Caco-2 (cell line): ENCODE data around the gene RIPOR2. TPM values are rescaled to one million over a fixed set of nuclear protein-coding genes. Genes with fewer than 3 reads are reported as not detected.

ENCODE experiments used
- BruUV-seq: library from RNA; stranded (reverse); fragments of 400-500 nt; replicated peaks from 2 replicates; lab custom pipeline; 2021; lab: Mats Ljungman, UMichigan
- CTCF ChIA-PET: fragments of 300-600 bp; sonication (Branson Sonifier 250); formaldehyde crosslinking; loops from one replicate; lab custom pipeline; 2022; ENCODE audit warnings: antibody characterized with exemption; lab: Charles Lee
- POLR2A ChIA-PET: fragments of 300-600 bp; sonication (Branson Sonifier 250); formaldehyde crosslinking; loops from one replicate; lab custom pipeline; 2022; ENCODE audit warnings: antibody characterized with exemption; lab: Charles Lee
- DNase-seq, 2 experiments: peaks; one replicate each; pipeline versions ENCODE4 v3.0.0 to v3.0.0-alpha.2; 2020 to 2022
- H3K27me3 ChIP-seq: replicated peaks from 2 replicates; pipeline ENCODE4 v1.6.0; 2011; ENCODE audit warnings: low read length; ENCODE audit not compliant: control insufficient read depth, insufficient read depth
- H3K36me3 ChIP-seq: 2 replicates; pipeline ENCODE4 v1.5.1; 2011; ENCODE audit warnings: low read length; ENCODE audit not compliant: control insufficient read depth, insufficient read depth
- H3K4me1 ChIP-seq: fragments of 250-450 bp; sonication (Bioruptor Pico); 2 replicates; pipeline ENCODE4 v1.5.1; 2020; ENCODE audit warnings: mild to moderate bottlenecking
- H3K4me3 ChIP-seq: 2 replicates; pipeline ENCODE4 v1.5.1; 2011; ENCODE audit warnings: low read depth, mild to moderate bottlenecking, control low read depth, low read length
- H3K9me3 ChIP-seq: fragments of 250-450 bp; sonication (Bioruptor Pico); 2 replicates; pipeline ENCODE4 v1.5.1; 2020; ENCODE audit warnings: mild to moderate bottlenecking, moderate library complexity
- H3K27ac Mint-ChIP-seq: one replicate; pipeline ENCODE4 v1.8.0; 2022; ENCODE audit warnings: mixed read lengths; ENCODE audit not compliant: unreplicated experiment
- H3K27me3 Mint-ChIP-seq: one replicate; pipeline ENCODE4 v1.8.0; 2022; ENCODE audit warnings: mixed read lengths; ENCODE audit not compliant: insufficient read depth, unreplicated experiment
- H3K36me3 Mint-ChIP-seq: one replicate; pipeline ENCODE4 v1.8.0; 2022; ENCODE audit warnings: mild to moderate bottlenecking, mixed read lengths; ENCODE audit not compliant: insufficient read depth, unreplicated experiment
- H3K4me1 Mint-ChIP-seq: one replicate; pipeline ENCODE4 v1.8.0; 2022; ENCODE audit warnings: low read depth, mixed read lengths; ENCODE audit not compliant: unreplicated experiment
- H3K4me3 Mint-ChIP-seq: one replicate; pipeline ENCODE4 v1.8.0; 2022; ENCODE audit warnings: mild to moderate bottlenecking, moderate library complexity, mixed read lengths; ENCODE audit not compliant: unreplicated experiment
- H3K9me3 Mint-ChIP-seq: one replicate; pipeline ENCODE4 v1.8.0; 2022; ENCODE audit warnings: mixed read lengths; ENCODE audit not compliant: unreplicated experiment
- CTCF ChIP-seq, 2 experiments: fragments of 200-600 bp in 1 of 2; IDR thresholded peaks; 1 replicate in 1 of 2; 2 replicates in 1 of 2; pipeline versions ENCODE4 v1.5.1 to v1.8.0; 2011 to 2022; ENCODE audit warnings: antibody characterized with exemption in 1 of 2, control low read depth in 1 of 2, inconsistent platforms in 1 of 2, low read depth in 1 of 2, low read length in 1 of 2, mild to moderate bottlenecking in 1 of 2, moderate library complexity in 1 of 2; ENCODE audit not compliant: insufficient read depth in 1 of 2, severe bottlenecking in 1 of 2, unreplicated experiment in 1 of 2
- intact Hi-C: fragments of 100-400 bp; cut with micrococcal nuclease; formaldehyde crosslinking; loops from one replicate; pipeline ENCODE4 v1.10.0; 2022; ENCODE audit not compliant: unreplicated experiment
- total RNA-seq: library from RNA; stranded (reverse); gene quantifications from 2 replicates; pipeline ENCODE4 v1.2.3, GENCODE V29; 2022

RIPOR2 gene
- total RNA-seq, 1 experiment from 2014 or later, result 0.64 TPM

DNA sequence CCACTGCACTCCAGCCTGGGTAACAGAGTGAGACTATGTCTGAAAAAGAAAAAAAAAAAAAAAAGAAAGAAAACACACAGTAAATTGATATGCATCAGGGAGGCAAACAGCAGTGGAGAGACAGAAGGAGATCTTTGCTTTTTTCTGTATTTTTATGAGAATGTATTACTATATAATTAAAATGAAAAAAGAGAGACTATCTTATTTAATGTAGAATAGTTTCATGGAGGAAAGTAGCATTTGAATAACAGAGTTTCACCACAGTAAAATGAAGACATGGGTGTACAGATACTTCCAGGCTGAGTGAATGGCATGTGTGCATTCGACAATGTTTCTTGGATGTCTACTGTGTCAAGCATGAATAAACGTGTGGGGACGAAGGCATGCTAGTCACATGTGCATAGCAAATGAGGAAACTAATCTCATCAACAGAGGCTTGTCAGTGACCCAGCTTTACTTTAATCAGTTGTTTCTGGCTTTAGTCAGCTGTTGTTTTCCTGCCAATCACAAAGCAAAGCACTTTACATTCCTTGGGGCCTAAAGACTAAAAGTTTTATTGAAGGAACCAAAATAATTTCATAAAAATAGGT, 81.6 kb downstream of the RIPOR2 start:
- Mint-ChIP-seq H3K27ac (no peak overlapping the region), H3K4me1 (no peaks in the 10 kb centered on the region), H3K4me3 (no peak overlapping the region), H3K27me3 (no peaks in the 10 kb centered on the region), H3K9me3 (no peaks in the 10 kb centered on the region), H3K36me3 (no peaks in the 10 kb centered on the region)
- Histone ChIP-seq H3K4me1 (no peaks in the 10 kb centered on the region), H3K9me3 (no peaks in the 10 kb centered on the region), H3K27me3 (no peaks in the 10 kb centered on the region), H3K36me3 (no peaks in the 10 kb centered on the region), H3K4me3 (no peak overlapping the region)
- no TSS peak for BruUV-seq
- no peak for TF ChIP-seq CTCF (IDR thresholded peaks at IDR 0.05; ENCODE audit: insufficient read depth in 1 of 2, low read depth in 1 of 2, low read length in 1 of 2, severe bottlenecking in 1 of 2, unreplicated experiment in 1 of 2)
- DNase-seq, result no peak
- intact Hi-C loops, result no loop called here
- POLR2A ChIA-PET, result no interaction called here
- CTCF ChIA-PET, result no interaction called here

- DNase-seq, result no peak
- no peak overlapping the region for H3K4me3 Mint-ChIP-seq
- no TSS peak for BruUV-seq
- intact Hi-C loops, result no loop called here
- no peaks in the 10 kb centered on the region for H3K36me3 Mint-ChIP-seq
- CTCF ChIA-PET, result interaction anchor here (1.2 kb wide), 1 partner anchor 167 kb away, joined by 4 read pairs; no protein-coding TSS in a partner anchor
- Histone ChIP-seq H3K36me3 (no peaks in the 10 kb centered on the region), H3K4me3 (no peak overlapping the region), H3K4me1 (no peaks in the 10 kb centered on the region), H3K27me3 (no peaks in the 10 kb centered on the region), H3K9me3 (no peaks in the 10 kb centered on the region)
- POLR2A ChIA-PET, result interaction anchor here (0.6 kb wide), 1 partner anchor 131 kb away, joined by 4 read pairs; no protein-coding TSS in a partner anchor
- H3K4me1 Mint-ChIP-seq, result no peaks in the 10 kb centered on the region
- no peak for TF ChIP-seq CTCF (IDR thresholded peaks at IDR 0.05; ENCODE audit: insufficient read depth in 1 of 2, low read depth in 1 of 2, low read length in 1 of 2, severe bottlenecking in 1 of 2, unreplicated experiment in 1 of 2)
- peaks cover 4% of the 10 kb centered on the region for H3K27me3 Mint-ChIP-seq
- no peaks in the 10 kb centered on the region for H3K9me3 Mint-ChIP-seq
- no peak overlapping the region for H3K27ac Mint-ChIP-seq
These were observed 84.7 kb downstream of the RIPOR2 start for GRCh38 chr6:24851086-24851485.

- no peak overlapping the region for H3K27ac Mint-ChIP-seq
- TF ChIP-seq CTCF (IDR thresholded peaks at IDR 0.05; ENCODE audit: insufficient read depth in 1 of 2, low read depth in 1 of 2, low read length in 1 of 2, severe bottlenecking in 1 of 2, unreplicated experiment in 1 of 2), result no peak
- Histone ChIP-seq H3K4me3 (no peak overlapping the region), H3K36me3 (no peaks in the 10 kb centered on the region), H3K27me3 (no peaks in the 10 kb centered on the region), H3K9me3 (no peaks in the 10 kb centered on the region), H3K4me1 (no peaks in the 10 kb centered on the region)
- no TSS peak for BruUV-seq
- peaks cover 4% of the 10 kb centered on the region for H3K27me3 Mint-ChIP-seq
- intact Hi-C loops, result no loop called here
- H3K36me3 Mint-ChIP-seq, result peaks cover 4% of the 10 kb centered on the region
- DNase-seq, result no peak
- CTCF ChIA-PET, result no interaction called here
- H3K9me3 Mint-ChIP-seq, result peaks cover 9% of the 10 kb centered on the region
- POLR2A ChIA-PET, result no interaction called here
- H3K4me1 Mint-ChIP-seq, result no peaks in the 10 kb centered on the region
- no peak overlapping the region for H3K4me3 Mint-ChIP-seq
These were observed 86.0 kb downstream of the RIPOR2 start for GRCh38 chr6:24849713-24850112.
